HUES6 (cell line): ENCODE measurements around the gene CPHXL.

Experiments
- H3K27ac ChIP-seq: 2 replicates; pipeline ENCODE4 v1.7.0; 2013; ENCODE audit warnings: low read depth, mild to moderate bottlenecking, low read length, inconsistent platforms
- H3K27me3 ChIP-seq: 2 replicates; pipeline ENCODE4 v1.6.1; 2013; ENCODE audit warnings: low read length; ENCODE audit not compliant: control insufficient read depth, insufficient read depth
- H3K36me3 ChIP-seq: 2 replicates; pipeline ENCODE4 v1.6.1; 2013; ENCODE audit warnings: low read length; ENCODE audit not compliant: control insufficient read depth, insufficient read depth
- H3K4me1 ChIP-seq: 2 replicates; pipeline ENCODE4 v1.6.1; 2013; ENCODE audit warnings: low read length; ENCODE audit not compliant: control insufficient read depth, insufficient read depth
- H3K4me3 ChIP-seq: 2 replicates; pipeline ENCODE4 v1.5.1; 2013; ENCODE audit warnings: low read depth, low read length
- H3K9ac ChIP-seq: one replicate; pipeline ENCODE4 v1.6.1; 2013; ENCODE audit warnings: mild to moderate bottlenecking, low read length
- H3K9me3 ChIP-seq: 2 replicates; pipeline ENCODE4 v1.6.1; 2013; ENCODE audit warnings: low read depth, low read length; ENCODE audit not compliant: control insufficient read depth, insufficient read depth

Gene CPHXL

GRCh38 chr16:75746359-75746758, 20.1 kb upstream of the CPHXL start:
- Histone ChIP-seq H3K9ac (no peak overlapping the region), H3K36me3 (no peaks in the 10 kb centered on the region), H3K9me3 (peaks cover 45% of the 10 kb centered on the region), H3K27ac (no peak overlapping the region), H3K4me1 (no peaks in the 10 kb centered on the region), H3K4me3 (no peak overlapping the region), H3K27me3 (no peaks in the 10 kb centered on the region)

- Histone ChIP-seq H3K36me3 (no peaks in the 10 kb centered on the region), H3K9me3 (peaks cover 48% of the 10 kb centered on the region), H3K27me3 (no peaks in the 10 kb centered on the region), H3K27ac (no peak overlapping the region), H3K4me1 (no peaks in the 10 kb centered on the region), H3K4me3 (no peak overlapping the region), H3K9ac (no peak overlapping the region)
Observed at GRCh38 chr16:75745823-75746222, 19.5 kb upstream of the CPHXL start.

- Histone ChIP-seq H3K9ac (no peak overlapping the region), H3K9me3 (peaks cover 53% of the 10 kb centered on the region), H3K27me3 (no peaks in the 10 kb centered on the region), H3K27ac (no peak overlapping the region), H3K36me3 (no peaks in the 10 kb centered on the region), H3K4me3 (no peak overlapping the region), H3K4me1 (no peaks in the 10 kb centered on the region)
Observed at GRCh38 chr16:75745242-75745641, 19.0 kb upstream of the CPHXL start.

- H3K9ac ChIP-seq = no peak overlapping the region
- no peaks in the 10 kb centered on the region for H3K36me3 ChIP-seq
- no peaks in the 10 kb centered on the region for H3K4me1 ChIP-seq
- no peak overlapping the region for H3K27ac ChIP-seq
- H3K27me3 ChIP-seq = no peaks in the 10 kb centered on the region
- peaks cover 56% of the 10 kb centered on the region for H3K9me3 ChIP-seq
- no peak overlapping the region for H3K4me3 ChIP-seq
Observed at GRCh38 chr16:75742424-75743047, 16.2 kb upstream of the CPHXL start.

- Histone ChIP-seq H3K9ac (peak overlapping the region; percentile 11), H3K36me3 (no peaks in the 10 kb centered on the region), H3K27me3 (no peaks in the 10 kb centered on the region), H3K27ac (peak overlapping the region; percentile 7; the same call in 1 of the 2 replicates), H3K9me3 (no peaks in the 10 kb centered on the region), H3K4me1 (no peaks in the 10 kb centered on the region; the same call in 1 of the 2 replicates), H3K4me3 (peak overlapping the region; percentile 3; the same call in 1 of the 2 replicates)
Observed at GRCh38 chr16:75733305-75734211, 7.3 kb upstream of the CPHXL start.

GRCh38 chr16:75732871-75733270, 6.6 kb upstream of the CPHXL start:
- no peaks in the 10 kb centered on the region for H3K36me3 ChIP-seq
- H3K4me3 ChIP-seq = no peak overlapping the region
- no peaks in the 10 kb centered on the region; the same call in 1 of the 2 replicates for H3K4me1 ChIP-seq
- H3K27ac ChIP-seq = peak overlapping the region; percentile 7; the same call in 1 of the 2 replicates
- peak overlapping the region; percentile 11 for H3K9ac ChIP-seq
- no peaks in the 10 kb centered on the region for H3K27me3 ChIP-seq
- no peaks in the 10 kb centered on the region for H3K9me3 ChIP-seq

GRCh38 chr16:75727221-75727620, 931 bp upstream of the CPHXL start:
- Histone ChIP-seq H3K27me3 (no peaks in the 10 kb centered on the region), H3K9ac (no peak overlapping the region), H3K36me3 (no peaks in the 10 kb centered on the region), H3K4me1 (no peaks in the 10 kb centered on the region), H3K9me3 (0 out of 2 replicates have a peak, but pooled peaks cover 3% of the 10 kb centered on the region), H3K27ac (no peak overlapping the region), H3K4me3 (no peak overlapping the region)

- no peaks in the 10 kb centered on the region for H3K27me3 ChIP-seq
- H3K4me1 ChIP-seq = no peaks in the 10 kb centered on the region
- H3K27ac ChIP-seq = no peak overlapping the region
- H3K9ac ChIP-seq = no peak overlapping the region
- H3K36me3 ChIP-seq = no peaks in the 10 kb centered on the region
- H3K4me3 ChIP-seq = no peak overlapping the region
- H3K9me3 ChIP-seq = peaks cover 31% of the 10 kb centered on the region
Observed at GRCh38 chr16:75718452-75718851, 7.8 kb downstream of the CPHXL start.

GRCh38 chr16:75714661-75715060, 11.6 kb downstream of the CPHXL start:
- Histone ChIP-seq H3K36me3 (no peaks in the 10 kb centered on the region), H3K4me3 (no peak overlapping the region), H3K27me3 (no peaks in the 10 kb centered on the region; the same call in 1 of the 2 replicates), H3K9ac (no peak overlapping the region), H3K27ac (no peak overlapping the region), H3K9me3 (peaks cover 63% of the 10 kb centered on the region), H3K4me1 (no peaks in the 10 kb centered on the region)

- no peaks in the 10 kb centered on the region for H3K36me3 ChIP-seq
- no peaks in the 10 kb centered on the region for H3K4me1 ChIP-seq
- peaks cover 58% of the 10 kb centered on the region for H3K9me3 ChIP-seq
- H3K9ac ChIP-seq = no peak overlapping the region
- H3K27ac ChIP-seq = no peak overlapping the region
- no peak overlapping the region for H3K4me3 ChIP-seq
- no peaks in the 10 kb centered on the region; the same call in 1 of the 2 replicates for H3K27me3 ChIP-seq
Observed at GRCh38 chr16:75710344-75710743, 15.9 kb downstream of the CPHXL start.

- H3K9me3 ChIP-seq = peaks cover 12% of the 10 kb centered on the region; the same call in 1 of the 2 replicates
- H3K4me1 ChIP-seq = no peaks in the 10 kb centered on the region
- H3K9ac ChIP-seq = no peak overlapping the region
- H3K36me3 ChIP-seq = no peaks in the 10 kb centered on the region
- H3K4me3 ChIP-seq = no peak overlapping the region
- H3K27me3 ChIP-seq = no peaks in the 10 kb centered on the region
- H3K27ac ChIP-seq = no peak overlapping the region
Observed at GRCh38 chr16:75703306-75703705, 23.0 kb downstream of the CPHXL start.
